Measurements from ENCODE around the gene PAPPA. TPM values are rescaled to one million over a fixed set of nuclear protein-coding genes. Genes with fewer than 3 reads are reported as not detected.

Gene PAPPA
- polyA plus RNA-seq, 4 donors, result 3.4 to 8.7 (median 4.2) TPM

- no peak for DNase-seq (ENCODE audit: low read depth in 4 of 4, low spot score in 2 of 4)
Observed at GRCh38 chr9:116152390-116152789, 1.2 kb upstream of the PAPPA start.

GRCh38 chr9:116152941-116153764 lies 438 bp upstream of the PAPPA start:
- DNase-seq (ENCODE audit: low read depth in 4 of 4, low spot score in 2 of 4), result no peak

- no peak for DNase-seq (ENCODE audit: low read depth in 4 of 4, low spot score in 2 of 4)
Observed at GRCh38 chr9:116154334-116154975, 864 bp downstream of the PAPPA start.

- no peak for DNase-seq (ENCODE audit: low read depth in 4 of 4, low spot score in 2 of 4)
Observed at GRCh38 chr9:116154976-116155697, 1.5 kb downstream of the PAPPA start.

- no peak for DNase-seq (ENCODE audit: low read depth in 4 of 4, low spot score in 2 of 4)
Observed at GRCh38 chr9:116155698-116156039, 2.1 kb downstream of the PAPPA start.

- DNase-seq (ENCODE audit: low read depth in 4 of 4, low spot score in 2 of 4), result peak in 1 of 4 donors; percentile 49
Observed at GRCh38 chr9:116156621-116157314, 3.2 kb downstream of the PAPPA start.

GRCh38 chr9:116157436-116158138 lies 4.0 kb downstream of the PAPPA start:
- DNase-seq (ENCODE audit: low read depth in 4 of 4, low spot score in 2 of 4), result no peak

GRCh38 chr9:116160676-116161571 lies 7.3 kb downstream of the PAPPA start:
- no peak for DNase-seq (ENCODE audit: low read depth in 4 of 4, low spot score in 2 of 4)

GRCh38 chr9:116162241-116162781 lies 8.7 kb downstream of the PAPPA start:
- DNase-seq (ENCODE audit: low read depth in 4 of 4, low spot score in 2 of 4), result no peak

- no peak for DNase-seq (ENCODE audit: low read depth in 4 of 4, low spot score in 2 of 4)
Observed at GRCh38 chr9:116163293-116164055, 9.9 kb downstream of the PAPPA start.

GRCh38 chr9:116165912-116166311 lies 12.3 kb downstream of the PAPPA start:
- DNase-seq (ENCODE audit: low read depth in 4 of 4, low spot score in 2 of 4), result no peak

- no peak for DNase-seq (ENCODE audit: low read depth in 4 of 4, low spot score in 2 of 4)
Observed at GRCh38 chr9:116166713-116167112, 13.1 kb downstream of the PAPPA start.

- no peak for DNase-seq (ENCODE audit: low read depth in 4 of 4, low spot score in 2 of 4)
Observed at GRCh38 chr9:116168231-116168630, 14.6 kb downstream of the PAPPA start.

- DNase-seq (ENCODE audit: low read depth in 4 of 4, low spot score in 2 of 4), result no peak
Observed at GRCh38 chr9:116172216-116172615, 18.6 kb downstream of the PAPPA start.

- DNase-seq (ENCODE audit: low read depth in 4 of 4, low spot score in 2 of 4), result no peak
Observed at GRCh38 chr9:116174347-116174746, 20.8 kb downstream of the PAPPA start.

GRCh38 chr9:116175614-116176013 lies 22.0 kb downstream of the PAPPA start:
- no peak for DNase-seq (ENCODE audit: low read depth in 4 of 4, low spot score in 2 of 4)

- DNase-seq (ENCODE audit: low read depth in 4 of 4, low spot score in 2 of 4), result no peak
Observed at GRCh38 chr9:116178481-116179211, 25.1 kb downstream of the PAPPA start.

- DNase-seq (ENCODE audit: low read depth in 4 of 4, low spot score in 2 of 4), result no peak
Observed at GRCh38 chr9:116179568-116179967, 26.0 kb downstream of the PAPPA start.
